Neural progenitor cell (in vitro differentiated cells): Measurements from ENCODE around the gene RFPL1. TPM values are rescaled to one million over a fixed set of nuclear protein-coding genes. Genes with fewer than 3 reads are reported as not detected.

Experiments used
- DNase-seq: peaks from one replicate; pipeline ENCODE4 v3.0.0-alpha.2; 2016; ENCODE audit warnings: low spot score
- H2AFZ ChIP-seq: fragments of 200-600 bp; sonication (generic); replicated peaks from 2 replicates; pipeline ENCODE4 v1.6.1; 2016; ENCODE audit warnings: antibody characterized with exemption
- H3F3A ChIP-seq: fragments of 200-600 bp; sonication (generic); 2 replicates; pipeline ENCODE4 v1.6.1; 2016; ENCODE audit warnings: antibody characterized with exemption, low read depth
- H3K27ac ChIP-seq: fragments of 200-600 bp; sonication (generic); 2 replicates; pipeline ENCODE4 v1.5.1; 2016; ENCODE audit warnings: mild to moderate bottlenecking
- H3K27me3 ChIP-seq: fragments of 200-600 bp; sonication (generic); 2 replicates; pipeline ENCODE4 v1.6.1; 2016; ENCODE audit warnings: mild to moderate bottlenecking, moderate library complexity
- H3K36me3 ChIP-seq: fragments of 200-600 bp; sonication (generic); 2 replicates; pipeline ENCODE4 v1.5.1; 2016
- H3K4me1 ChIP-seq: fragments of 200-600 bp; sonication (generic); 2 replicates; pipeline ENCODE4 v1.6.1; 2016; ENCODE audit warnings: mixed run types
- H3K4me2 ChIP-seq: fragments of 200-600 bp; sonication (generic); 2 replicates; pipeline ENCODE4 v1.6.1; 2016
- H3K4me3 ChIP-seq: fragments of 200-600 bp; sonication (generic); 2 replicates; pipeline ENCODE4 v1.5.1; 2016
- H3K79me2 ChIP-seq: fragments of 200-600 bp; sonication (generic); 2 replicates; pipeline ENCODE4 v1.6.1; 2016; ENCODE audit warnings: low read depth
- H3K9ac ChIP-seq: fragments of 200-600 bp; sonication (generic); 2 replicates; pipeline ENCODE4 v1.6.1; 2016
- H3K9me3 ChIP-seq: fragments of 200-600 bp; sonication (generic); 2 replicates; pipeline ENCODE4 v1.5.1; 2016; ENCODE audit warnings: low read depth
- H4K20me1 ChIP-seq: fragments of 200-600 bp; sonication (generic); 2 replicates; pipeline ENCODE4 v1.6.1; 2016; ENCODE audit warnings: low read depth
- H3K27ac Mint-ChIP-seq: 3 replicates; pipeline ENCODE4 v1.8.0; 2021; ENCODE audit warnings: mixed read lengths
- H3K27me3 Mint-ChIP-seq: 2 replicates; pipeline ENCODE4 v1.8.0; 2022; ENCODE audit warnings: low read depth, mild to moderate bottlenecking, inconsistent platforms, moderate library complexity, mixed read lengths; ENCODE audit not compliant: insufficient read depth
- H3K36me3 Mint-ChIP-seq: 3 replicates; pipeline ENCODE4 v1.8.0; 2021; ENCODE audit warnings: mixed read lengths
- H3K4me1 Mint-ChIP-seq: 3 replicates; pipeline ENCODE4 v1.8.0; 2021; ENCODE audit warnings: mixed read lengths
- H3K4me3 Mint-ChIP-seq: 3 replicates; pipeline ENCODE4 v1.8.0; 2021; ENCODE audit warnings: mild to moderate bottlenecking, moderate library complexity, mixed read lengths
- H3K9me3 Mint-ChIP-seq: 3 replicates; pipeline ENCODE4 v1.8.0; 2020; ENCODE audit warnings: mixed read lengths
- EZH2 ChIP-seq: fragments of 200-600 bp; sonication (generic); IDR thresholded peaks from 2 replicates; pipeline ENCODE4 v1.6.1; 2017; ENCODE audit warnings: antibody characterized with exemption, mild to moderate bottlenecking, moderate library complexity
- EZH2phosphoT487 ChIP-seq: fragments of 200-600 bp; sonication (generic); IDR thresholded peaks from 2 replicates; pipeline ENCODE4 v1.6.1; 2017; ENCODE audit warnings: antibody characterized with exemption
- total RNA-seq: library from RNA; depleted of rRNA; stranded (reverse); fragments of >200 nt; gene quantifications from 2 replicates; pipeline ENCODE4 v1.2.3, GENCODE V29; 2015; ENCODE audit warnings: low replicate concordance
- TF ChIP-seq, protein P1 (sequence below): fragments of 200-600 bp; sonication (generic); IDR thresholded peaks from 2 replicates; pipeline ENCODE4 v1.5.1; 2017; ENCODE audit warnings: antibody characterized with exemption, mild to moderate bottlenecking

The RFPL1 gene
- total RNA-seq, 1 donor from 2014 or later, result not detected

GRCh38 chr22:29427176-29427760 lies 11.1 kb upstream of the RFPL1 start:
- DNase-seq, result no peak
- Mint-ChIP-seq H3K27ac (no peak overlapping the region), H3K36me3 (no peaks in the 10 kb centered on the region), H3K27me3 (no peaks in the 10 kb centered on the region), H3K4me3 (no peak overlapping the region), H3K4me1 (no peaks in the 10 kb centered on the region), H3K9me3 (no peaks in the 10 kb centered on the region)
- Histone ChIP-seq H3K27me3 (no peaks in the 10 kb centered on the region), H3F3A (no peaks in the 10 kb centered on the region), H3K4me2 (no peak overlapping the region), H3K4me1 (peaks cover 10% of the 10 kb centered on the region), H3K79me2 (no peaks in the 10 kb centered on the region), H3K36me3 (no peaks in the 10 kb centered on the region), H2AFZ (no peak overlapping the region), H3K27ac (no peak overlapping the region), H3K9me3 (no peaks in the 10 kb centered on the region), H3K9ac (no peak overlapping the region), H3K4me3 (no peak overlapping the region), H4K20me1 (no peaks in the 10 kb centered on the region)
- TF ChIP-seq EZH2phosphoT487 (no peak), EZH2 (no peak)
- TF ChIP-seq, protein P1, sequence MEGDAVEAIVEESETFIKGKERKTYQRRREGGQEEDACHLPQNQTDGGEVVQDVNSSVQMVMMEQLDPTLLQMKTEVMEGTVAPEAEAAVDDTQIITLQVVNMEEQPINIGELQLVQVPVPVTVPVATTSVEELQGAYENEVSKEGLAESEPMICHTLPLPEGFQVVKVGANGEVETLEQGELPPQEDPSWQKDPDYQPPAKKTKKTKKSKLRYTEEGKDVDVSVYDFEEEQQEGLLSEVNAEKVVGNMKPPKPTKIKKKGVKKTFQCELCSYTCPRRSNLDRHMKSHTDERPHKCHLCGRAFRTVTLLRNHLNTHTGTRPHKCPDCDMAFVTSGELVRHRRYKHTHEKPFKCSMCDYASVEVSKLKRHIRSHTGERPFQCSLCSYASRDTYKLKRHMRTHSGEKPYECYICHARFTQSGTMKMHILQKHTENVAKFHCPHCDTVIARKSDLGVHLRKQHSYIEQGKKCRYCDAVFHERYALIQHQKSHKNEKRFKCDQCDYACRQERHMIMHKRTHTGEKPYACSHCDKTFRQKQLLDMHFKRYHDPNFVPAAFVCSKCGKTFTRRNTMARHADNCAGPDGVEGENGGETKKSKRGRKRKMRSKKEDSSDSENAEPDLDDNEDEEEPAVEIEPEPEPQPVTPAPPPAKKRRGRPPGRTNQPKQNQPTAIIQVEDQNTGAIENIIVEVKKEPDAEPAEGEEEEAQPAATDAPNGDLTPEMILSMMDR, result no peak

DNA sequence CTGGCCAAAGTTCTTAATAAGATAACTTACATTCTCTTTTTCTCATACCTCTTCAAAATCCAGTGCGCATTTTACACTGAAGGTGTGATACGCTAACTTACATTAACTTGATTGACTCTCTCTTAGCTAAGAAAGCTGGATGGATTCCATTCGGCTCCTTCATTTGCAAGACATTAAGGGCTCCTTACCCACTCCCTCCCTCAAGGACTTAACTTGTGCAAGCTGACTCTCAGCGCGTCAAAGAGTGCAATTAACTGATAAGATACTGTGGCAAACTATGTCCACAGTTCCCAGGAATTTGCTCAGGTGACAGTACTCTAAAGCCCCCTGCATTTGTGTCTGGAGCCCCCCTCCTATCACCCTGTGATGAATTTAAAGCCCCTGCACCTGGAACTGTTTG lies 6.4 kb upstream of the RFPL1 start:
- Histone ChIP-seq H3K27ac (no peak overlapping the region), H3K9ac (no peak overlapping the region), H3K4me3 (no peak overlapping the region), H3K9me3 (no peaks in the 10 kb centered on the region), H3K27me3 (no peaks in the 10 kb centered on the region), H2AFZ (no peak overlapping the region), H4K20me1 (no peaks in the 10 kb centered on the region), H3K36me3 (no peaks in the 10 kb centered on the region), H3K4me2 (peak overlapping the region; percentile 23), H3F3A (no peaks in the 10 kb centered on the region), H3K79me2 (no peaks in the 10 kb centered on the region), H3K4me1 (peaks cover 16% of the 10 kb centered on the region)
- Mint-ChIP-seq H3K4me3 (no peak overlapping the region), H3K27ac (no peak overlapping the region), H3K27me3 (no peaks in the 10 kb centered on the region), H3K36me3 (no peaks in the 10 kb centered on the region), H3K9me3 (no peaks in the 10 kb centered on the region), H3K4me1 (no peaks in the 10 kb centered on the region)
- DNase-seq, result peak; percentile 39
- TF ChIP-seq, protein P1, result no peak
- no peak for TF ChIP-seq EZH2phosphoT487
- TF ChIP-seq EZH2, result no peak

DNA sequence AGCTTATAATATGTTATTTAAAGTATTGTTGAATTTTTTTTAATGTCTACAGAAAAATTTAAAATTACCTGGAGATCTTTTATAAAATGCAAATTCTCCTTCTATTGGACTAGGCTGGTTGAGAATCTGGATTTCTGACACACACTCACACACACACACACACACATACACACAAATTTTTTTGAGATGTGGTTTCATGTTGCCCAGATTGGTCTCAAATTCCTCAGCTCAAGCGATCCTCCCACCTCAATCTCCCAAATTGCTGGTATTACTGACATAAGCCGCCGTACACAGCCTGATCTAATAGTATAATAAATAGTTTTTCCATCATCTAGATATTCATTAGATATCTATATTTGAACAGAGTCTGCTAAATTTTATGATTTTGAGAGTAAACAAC lies 4.5 kb upstream of the RFPL1 start:
- TF ChIP-seq, protein P1, result no peak
- Histone ChIP-seq H3K4me3 (no peak overlapping the region), H3K9ac (no peak overlapping the region), H3K27me3 (no peaks in the 10 kb centered on the region), H3F3A (no peaks in the 10 kb centered on the region), H4K20me1 (no peaks in the 10 kb centered on the region), H3K27ac (no peak overlapping the region), H3K9me3 (no peaks in the 10 kb centered on the region), H3K36me3 (no peaks in the 10 kb centered on the region), H3K79me2 (no peaks in the 10 kb centered on the region), H2AFZ (no peak overlapping the region), H3K4me2 (no peak overlapping the region), H3K4me1 (peaks cover 16% of the 10 kb centered on the region)
- Mint-ChIP-seq H3K36me3 (no peaks in the 10 kb centered on the region), H3K4me1 (no peaks in the 10 kb centered on the region), H3K27ac (no peak overlapping the region), H3K9me3 (no peaks in the 10 kb centered on the region), H3K4me3 (no peak overlapping the region), H3K27me3 (no peaks in the 10 kb centered on the region)
- no peak for DNase-seq
